GM21526 (cell line): ENCODE data around the gene PI4KA.

ENCODE experiments used
- ATAC-seq: cut with Tn5 transposase; IDR thresholded peaks from one replicate; pipeline ENCODE4 v1.9.1; 2021; ENCODE audit warnings: moderate library complexity; ENCODE audit not compliant: unreplicated experiment, low FRiP score

PI4KA gene

GRCh38 chr22:20881869-20882815, 23.5 kb upstream of the PI4KA start:
- no peak for ATAC-seq

GRCh38 chr22:20881231-20881630, 22.6 kb upstream of the PI4KA start:
- ATAC-seq: no peak

- no peak for ATAC-seq
Observed at GRCh38 chr22:20877715-20878114, 19.1 kb upstream of the PI4KA start.

- ATAC-seq: no peak
Observed at GRCh38 chr22:20875296-20875695, 16.7 kb upstream of the PI4KA start.

- no peak for ATAC-seq
Observed at GRCh38 chr22:20873214-20873613, 14.6 kb upstream of the PI4KA start.

GRCh38 chr22:20869234-20869633, 10.6 kb upstream of the PI4KA start:
- ATAC-seq: no peak

- no peak for ATAC-seq
Observed at GRCh38 chr22:20868025-20868962, 9.7 kb upstream of the PI4KA start.

GRCh38 chr22:20867179-20868024, 8.8 kb upstream of the PI4KA start:
- no peak for ATAC-seq

GRCh38 chr22:20866736-20867135, 8.1 kb upstream of the PI4KA start:
- ATAC-seq: no peak

GRCh38 chr22:20865875-20866445, 7.3 kb upstream of the PI4KA start:
- ATAC-seq: no peak

GRCh38 chr22:20865331-20865730, 6.7 kb upstream of the PI4KA start:
- ATAC-seq: no peak

- no peak for ATAC-seq
Observed at GRCh38 chr22:20864186-20864908, 5.7 kb upstream of the PI4KA start.

GRCh38 chr22:20863366-20863765, 4.8 kb upstream of the PI4KA start:
- no peak for ATAC-seq

- no peak for ATAC-seq
Observed at GRCh38 chr22:20862540-20862939, 3.9 kb upstream of the PI4KA start.

GRCh38 chr22:20859615-20860014, 1.0 kb upstream of the PI4KA start:
- ATAC-seq: no peak

GRCh38 chr22:20857838-20858614, 585 bp downstream of the PI4KA start:
- ATAC-seq: peak; percentile 43

GRCh38 chr22:20857247-20857643, 1.4 kb downstream of the PI4KA start:
- ATAC-seq: no peak

- no peak for ATAC-seq
Observed at GRCh38 chr22:20853236-20853660, 5.4 kb downstream of the PI4KA start.

GRCh38 chr22:20852503-20852902, 6.1 kb downstream of the PI4KA start:
- ATAC-seq: no peak
